HG02852 (cell line): ENCODE results near the gene CAB39L.

Experiments used
- ATAC-seq: cut with Tn5 transposase; IDR thresholded peaks from one replicate; pipeline ENCODE4 v1.9.1; 2021; ENCODE audit warnings: mild to moderate bottlenecking, moderate library complexity; ENCODE audit not compliant: unreplicated experiment

CAB39L gene

GRCh38 chr13:49400755-49401659 is 42.9 kb downstream of the CAB39L start:
- ATAC-seq, result peak; percentile 77

DNA sequence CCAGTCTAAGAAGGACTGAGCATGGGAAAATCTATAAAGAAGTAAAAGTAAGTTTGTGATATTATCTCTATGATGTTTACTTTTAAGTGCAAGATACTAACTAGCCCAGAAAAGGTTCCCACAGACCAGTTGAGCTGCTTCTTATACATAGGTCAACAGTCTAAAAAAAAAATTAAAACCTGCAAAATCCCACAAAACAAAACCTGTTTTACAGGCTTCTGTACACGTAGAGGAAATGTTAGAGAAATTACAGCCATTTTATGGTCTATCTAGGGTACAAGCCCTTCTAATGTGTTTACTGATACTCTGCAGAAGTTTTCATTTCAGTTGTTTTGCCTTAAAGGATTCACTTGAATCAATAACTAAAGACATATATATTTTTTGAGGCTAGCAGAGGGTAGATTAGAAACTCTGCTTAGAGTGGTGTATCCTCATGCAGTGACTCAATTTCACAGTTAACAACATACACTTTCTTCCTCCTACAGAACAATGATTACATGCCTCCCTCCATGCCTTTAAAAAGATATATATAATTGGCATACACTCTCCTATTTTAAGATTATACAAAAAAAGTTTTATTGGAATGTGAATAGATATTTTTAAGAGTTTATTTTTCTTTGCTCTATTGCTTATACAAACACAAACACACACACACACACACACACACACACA is 43.9 kb downstream of the CAB39L start:
- no peak for ATAC-seq

DNA sequence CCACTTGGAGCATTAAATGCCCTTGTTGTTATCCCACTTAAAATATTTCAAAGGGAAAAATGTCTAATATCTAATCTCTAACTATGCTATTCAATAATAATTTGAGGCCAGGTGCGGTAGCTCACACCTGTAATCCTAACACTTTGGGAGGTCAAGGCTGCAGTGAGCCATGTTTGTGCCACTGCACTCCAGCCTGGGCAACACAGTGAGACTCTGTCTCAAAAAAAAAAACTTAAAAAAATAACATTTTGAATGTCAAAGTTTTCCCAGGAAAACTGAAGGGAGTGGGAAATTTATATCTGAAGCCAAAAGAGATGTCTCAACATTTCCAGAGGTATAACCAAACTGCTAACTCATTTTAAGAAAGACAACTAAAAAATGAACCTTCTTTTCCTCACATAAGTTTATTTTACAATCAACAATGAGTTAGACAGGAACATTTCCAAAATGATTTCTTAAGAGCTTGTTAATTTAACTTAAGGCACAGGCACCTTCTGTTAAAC is 47.9 kb downstream of the CAB39L start:
- ATAC-seq, result no peak

DNA sequence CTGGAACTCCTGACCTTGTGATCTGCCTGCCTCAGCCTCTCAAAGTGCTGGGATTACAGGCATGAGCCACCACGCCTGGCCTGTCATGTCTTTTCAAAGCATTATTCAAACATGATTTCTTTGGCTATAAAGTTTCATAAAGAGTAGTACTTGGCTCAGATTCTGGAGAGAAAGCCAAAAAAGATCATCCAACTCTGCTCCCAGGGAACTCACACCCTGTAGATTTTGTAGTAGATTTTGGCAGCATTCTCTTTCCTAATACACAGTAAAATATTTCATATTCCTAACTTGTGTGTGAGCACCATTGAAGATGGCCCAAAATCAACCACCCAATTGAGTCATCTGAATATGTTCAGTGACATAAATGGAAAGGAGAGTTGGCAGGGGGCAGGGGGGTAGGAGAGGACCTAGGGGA is 48.4 kb downstream of the CAB39L start:
- ATAC-seq, result no peak

- no peak for ATAC-seq
Observed at GRCh38 chr13:49388091-49388635, 55.7 kb downstream of the CAB39L start.

- ATAC-seq, result no peak
Observed at GRCh38 chr13:49386664-49387063, 57.2 kb downstream of the CAB39L start.

DNA sequence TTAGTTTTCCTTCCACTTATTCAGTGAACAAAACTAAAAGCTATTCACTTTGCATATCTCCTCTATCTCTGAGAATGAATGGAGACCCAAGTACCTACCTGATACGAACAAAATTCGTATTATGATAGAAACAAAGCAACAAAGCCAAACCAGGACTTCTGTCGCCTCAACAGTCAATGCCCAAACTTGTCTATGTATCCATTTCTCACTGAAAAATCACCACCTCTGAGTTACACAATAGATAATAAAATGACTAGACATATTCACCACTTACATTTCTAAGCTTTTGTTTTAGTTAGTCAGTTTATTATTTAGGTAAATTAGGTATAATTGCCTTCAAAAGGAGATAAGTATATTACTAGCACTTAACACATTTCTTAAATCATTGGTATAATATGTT is 67.7 kb downstream of the CAB39L start:
- no peak for ATAC-seq

GRCh38 chr13:49374585-49375290 is 69.1 kb downstream of the CAB39L start:
- no peak for ATAC-seq

GRCh38 chr13:49373716-49374115 is 70.1 kb downstream of the CAB39L start:
- ATAC-seq, result no peak

GRCh38 chr13:49371943-49372613 is 71.8 kb downstream of the CAB39L start:
- no peak for ATAC-seq

- no peak for ATAC-seq
Observed at GRCh38 chr13:49370371-49370770, 73.5 kb downstream of the CAB39L start.

DNA sequence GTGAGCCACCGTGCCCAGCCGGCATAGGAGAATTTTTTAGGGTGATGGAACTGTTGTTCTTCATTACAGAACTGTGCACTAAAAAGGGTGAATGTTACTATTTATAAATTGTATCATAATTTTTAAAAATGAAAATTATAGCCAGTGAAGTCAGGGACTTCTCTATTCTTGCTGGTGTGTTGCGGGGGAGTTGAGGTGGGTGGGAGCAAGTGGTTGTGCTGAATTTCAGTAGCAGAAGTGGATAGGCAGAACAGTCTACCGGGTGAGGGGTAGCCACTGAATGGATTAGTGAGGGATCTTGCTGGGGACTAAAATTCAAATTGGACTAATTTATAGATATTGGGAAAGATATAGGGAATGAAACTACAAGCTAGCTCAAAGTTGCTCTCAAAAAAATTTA is 74.0 kb downstream of the CAB39L start:
- no peak for ATAC-seq

DNA sequence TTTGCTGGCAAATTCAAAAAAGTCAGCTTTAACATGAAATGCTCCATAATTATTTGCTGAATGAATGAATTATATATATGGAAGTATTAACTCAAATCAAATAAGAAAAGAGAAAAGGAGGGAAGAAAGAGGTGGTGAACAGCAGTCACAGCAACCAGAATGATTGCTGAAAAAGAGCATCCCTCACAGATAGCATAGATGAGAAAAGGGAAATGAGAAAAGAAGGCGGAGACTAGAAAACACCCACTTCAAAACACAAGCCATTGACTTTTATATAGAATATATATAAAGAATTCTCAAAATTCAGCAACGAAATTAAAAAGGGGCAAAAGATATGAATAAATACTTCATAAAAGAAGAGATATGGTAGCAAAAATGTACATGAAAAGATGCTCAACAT is 75.2 kb downstream of the CAB39L start:
- no peak for ATAC-seq

DNA sequence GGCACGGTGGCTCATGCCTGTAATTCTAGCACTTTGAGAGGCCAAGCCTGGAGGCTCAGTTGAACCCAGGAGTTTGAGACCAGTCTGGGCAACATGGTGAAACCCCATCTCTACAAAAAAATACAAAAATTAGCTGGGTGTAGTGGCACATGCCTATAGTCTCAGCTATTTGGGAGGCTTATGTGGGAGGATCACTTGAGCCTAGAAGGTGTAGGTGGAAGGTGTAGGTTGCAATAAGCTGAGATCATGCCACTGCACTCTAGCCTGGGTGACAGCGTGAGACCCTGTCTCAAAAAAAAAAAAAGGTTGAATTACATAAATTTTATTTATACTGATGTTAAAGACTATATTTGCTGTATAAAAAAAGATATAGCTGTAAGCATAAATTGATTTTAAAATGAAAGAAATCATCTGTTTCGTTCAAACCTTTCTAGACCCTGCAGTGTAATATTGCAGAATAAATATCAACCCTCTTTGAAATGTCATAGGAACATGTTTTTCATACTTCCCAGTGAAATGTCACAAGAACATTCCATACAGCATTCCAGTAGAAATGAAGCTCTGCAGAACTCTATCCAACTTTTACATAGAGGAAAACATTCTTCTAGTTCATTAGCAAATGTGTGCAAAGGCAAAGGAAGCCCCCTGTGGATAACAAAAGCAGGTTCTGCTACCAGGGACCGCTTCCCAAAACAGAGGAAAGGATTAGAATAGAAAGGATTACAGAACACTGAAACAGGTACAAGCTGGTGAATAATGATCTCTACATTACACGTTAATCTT is 76.0 kb downstream of the CAB39L start:
- no peak for ATAC-seq

GRCh38 chr13:49366841-49367240 is 77.0 kb downstream of the CAB39L start:
- ATAC-seq, result no peak

DNA sequence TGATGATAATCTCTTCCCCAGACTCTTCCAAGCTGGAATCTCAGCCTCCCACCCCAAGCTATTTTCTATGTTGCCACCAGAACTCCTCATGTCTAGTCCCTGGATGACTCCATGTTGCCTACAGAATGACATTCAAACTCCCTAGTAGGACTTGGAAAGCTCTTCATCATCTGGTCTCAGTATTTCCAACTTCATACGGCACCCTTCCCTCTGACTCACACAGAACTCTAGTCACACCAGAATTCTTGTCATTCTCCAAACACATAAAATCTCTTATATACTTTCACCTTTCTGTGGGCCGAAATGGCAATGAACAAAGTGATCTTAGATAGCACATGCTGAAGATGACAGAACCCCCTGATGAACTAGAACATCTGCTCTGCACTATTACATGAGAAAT is 86.2 kb downstream of the CAB39L start:
- ATAC-seq, result no peak

- no peak for ATAC-seq
Observed at GRCh38 chr13:49356223-49356622, 87.6 kb downstream of the CAB39L start.

DNA sequence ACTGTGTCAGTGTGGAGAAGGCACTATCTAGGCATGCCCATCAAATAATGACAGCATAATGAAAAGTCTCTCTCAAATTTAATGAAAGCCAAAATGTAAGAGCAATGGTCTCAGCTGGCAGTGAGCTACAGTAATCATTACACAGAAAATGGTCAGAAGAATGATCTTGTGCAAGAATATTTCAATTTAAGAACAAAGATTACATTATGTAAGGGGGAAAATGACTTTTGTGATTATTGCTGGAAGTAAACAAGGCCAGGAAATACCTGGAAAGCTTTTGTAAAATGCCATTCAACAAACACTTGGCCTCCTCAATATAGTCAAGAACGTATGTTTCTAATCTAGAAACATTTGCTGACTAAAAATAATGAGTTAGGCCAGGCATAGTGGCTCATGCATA is 89.1 kb downstream of the CAB39L start:
- no peak for ATAC-seq

DNA sequence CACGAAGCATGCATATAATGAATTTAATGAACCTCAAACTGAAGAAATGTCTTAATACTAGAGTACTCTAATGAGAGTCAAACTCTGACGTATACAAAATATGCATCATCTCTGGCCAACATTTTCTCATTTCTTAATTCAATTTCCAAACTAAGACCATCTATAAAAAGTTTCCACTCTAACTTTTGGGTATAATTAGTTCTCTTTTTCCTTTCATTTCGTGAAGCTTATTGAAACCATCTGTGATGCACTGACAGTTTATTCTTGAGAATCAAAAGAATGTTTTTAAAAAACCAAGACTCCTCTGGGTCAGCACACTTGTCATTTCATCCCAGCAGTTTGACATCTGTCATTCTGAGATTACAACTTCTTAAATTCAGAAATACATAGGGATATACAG is 90.0 kb downstream of the CAB39L start:
- ATAC-seq, result no peak

DNA sequence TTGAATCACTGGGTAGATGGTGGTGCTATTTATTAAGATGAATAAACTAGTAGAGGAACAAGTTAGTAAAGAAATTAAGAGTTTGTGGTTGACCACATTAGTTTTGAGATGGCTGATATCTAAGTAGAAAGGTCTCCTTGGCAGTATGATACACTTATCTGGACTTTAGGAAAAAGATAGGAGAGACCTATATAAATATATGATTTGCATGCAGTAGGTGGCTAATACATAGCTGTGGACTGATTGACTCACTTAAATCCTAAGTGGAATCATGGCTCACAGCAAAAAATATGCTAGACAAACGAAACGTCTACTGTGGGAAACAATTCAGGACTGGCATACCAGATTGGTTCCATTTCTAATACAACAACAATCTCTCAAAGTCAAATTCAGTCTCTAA is 92.0 kb downstream of the CAB39L start:
- no peak for ATAC-seq
